Occipital lobe (tissue), 2 donors: Measurements from ENCODE around the gene MBNL1. TPM values are rescaled to one million over a fixed set of nuclear protein-coding genes. Genes with fewer than 3 reads are reported as not detected.

Experiments
- DNase-seq: peaks from one replicate; lab custom pipeline; 2025; lab: John Stamatoyannopoulos, UW
- total RNA-seq: library from RNA; depleted of rRNA; stranded (reverse); fragments of >200 nt; gene quantifications from one replicate; pipeline ENCODE4 v1.2.3, GENCODE V29; 2014

Gene MBNL1
- total RNA-seq, 1 donor from 2014 or later = 68.5 TPM

- DNase-seq = no peak
Observed at GRCh38 chr3:152253514-152253913, 15.2 kb upstream of the MBNL1 start.

DNA sequence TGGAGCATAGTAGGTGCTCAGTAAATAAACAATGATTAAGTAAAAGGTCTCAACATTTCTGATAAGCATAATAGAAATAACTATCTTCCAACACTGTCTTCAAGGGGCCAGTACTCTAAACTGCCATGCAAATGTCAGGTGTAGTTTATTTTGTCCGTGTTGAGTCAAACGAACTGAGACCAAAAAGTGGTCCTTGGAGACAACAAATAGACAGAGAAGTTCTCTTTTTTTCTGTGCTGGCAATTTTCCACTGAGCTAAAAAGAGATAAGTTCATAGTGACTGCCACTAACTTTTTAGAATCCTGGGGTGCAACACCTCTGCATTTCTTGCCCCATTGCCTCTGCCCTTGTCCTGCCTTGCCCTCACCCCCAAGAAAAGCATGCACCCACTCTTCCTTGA, 14.7 kb upstream of the MBNL1 start:
- no peak for DNase-seq

DNA sequence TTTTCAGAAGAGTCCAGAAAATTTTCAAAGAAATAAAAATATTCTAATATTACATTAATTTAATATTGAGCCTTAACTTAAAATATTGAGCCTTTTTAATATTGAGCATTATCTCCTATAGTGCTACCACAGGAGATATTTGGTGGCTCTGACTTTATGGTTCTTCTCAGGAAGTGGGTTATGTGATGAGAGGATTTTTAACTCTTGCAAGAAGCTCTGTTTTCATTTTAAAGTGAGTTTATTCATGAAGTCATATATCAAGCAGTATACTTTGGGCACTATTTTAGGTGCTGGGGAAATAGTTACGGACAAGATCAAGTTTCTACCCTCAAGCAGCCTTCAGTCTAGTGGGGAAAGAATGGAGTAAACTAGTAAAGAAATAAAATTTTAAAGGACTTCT, 13.4 kb upstream of the MBNL1 start:
- no peak for DNase-seq

DNA sequence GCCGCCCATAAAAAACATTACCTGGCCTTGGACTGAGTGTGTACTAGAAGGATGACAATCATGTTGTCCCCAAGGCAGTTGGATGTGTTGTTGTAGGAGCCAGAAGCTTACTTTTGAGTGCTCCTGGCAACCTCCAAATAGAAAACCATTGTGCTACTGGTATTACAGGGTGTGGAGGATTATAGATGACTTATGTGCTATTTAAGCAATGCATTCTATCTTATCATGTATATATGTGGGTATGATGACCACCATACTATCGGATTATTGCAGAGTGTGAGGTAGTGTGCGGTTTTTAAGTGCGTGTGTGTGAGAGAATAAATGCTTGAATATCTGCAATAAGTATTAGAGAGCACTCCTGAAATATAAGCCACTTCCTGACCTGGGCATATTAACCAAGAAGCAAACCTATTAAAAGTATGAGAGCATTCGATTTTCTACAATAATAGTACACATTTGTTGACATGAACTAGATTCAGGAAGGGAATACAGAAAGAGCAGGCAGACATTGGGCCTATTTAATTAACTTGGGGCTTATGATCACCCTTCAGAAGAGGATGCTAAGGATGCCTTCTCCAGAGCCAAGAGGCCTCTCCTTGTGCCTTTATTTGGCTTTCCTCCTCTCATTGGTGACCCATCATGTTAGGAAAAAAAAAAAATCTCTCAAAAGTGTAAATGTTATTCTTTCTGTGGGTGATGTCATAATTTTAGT, 11.7 kb upstream of the MBNL1 start:
- DNase-seq = no peak

DNA sequence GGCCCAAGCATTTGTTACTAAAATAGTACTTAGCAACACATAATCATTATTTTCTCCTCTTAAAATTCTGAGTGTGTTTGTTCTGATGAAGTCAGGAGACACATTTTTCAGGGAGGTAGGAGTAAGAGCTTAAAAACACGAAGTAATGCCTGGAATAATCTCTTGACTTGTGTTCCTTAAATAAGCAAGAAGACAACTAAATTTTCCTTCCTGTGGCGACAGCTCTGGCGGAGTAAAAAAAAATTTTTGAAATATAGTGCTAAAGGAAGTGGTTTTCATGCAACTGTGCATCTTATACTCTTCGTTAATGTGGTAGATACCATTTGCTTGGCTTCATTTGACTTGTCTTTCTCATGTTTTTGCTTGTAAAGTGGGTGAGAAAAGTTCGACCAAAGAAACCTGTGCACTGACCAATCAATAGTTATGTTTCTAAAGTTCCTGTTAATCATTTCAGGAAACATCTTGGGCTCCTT, 11.1 kb upstream of the MBNL1 start:
- no peak for DNase-seq

- no peak for DNase-seq
Observed at GRCh38 chr3:152258448-152259393, 10.0 kb upstream of the MBNL1 start.

DNA sequence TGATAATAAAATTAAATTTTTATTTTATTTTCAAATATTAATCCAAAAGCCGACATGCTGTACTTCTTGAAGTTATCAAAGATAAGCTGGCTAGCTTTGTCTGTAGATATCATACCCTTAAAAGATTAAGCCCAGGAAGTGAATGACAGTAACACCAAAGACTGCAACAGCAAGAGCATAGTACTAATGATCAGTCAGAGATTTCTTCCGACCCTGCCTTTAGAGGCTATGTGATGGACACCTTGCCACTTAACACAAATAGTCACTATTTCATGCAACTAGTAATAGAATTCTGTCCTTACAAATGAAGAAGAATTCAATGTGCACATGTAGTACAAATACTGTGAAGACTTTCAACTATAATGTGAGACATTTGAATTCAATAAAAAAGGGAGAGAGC, 9.3 kb upstream of the MBNL1 start:
- DNase-seq = no peak

- DNase-seq = no peak
Observed at GRCh38 chr3:152260026-152260425, 8.7 kb upstream of the MBNL1 start.

DNA sequence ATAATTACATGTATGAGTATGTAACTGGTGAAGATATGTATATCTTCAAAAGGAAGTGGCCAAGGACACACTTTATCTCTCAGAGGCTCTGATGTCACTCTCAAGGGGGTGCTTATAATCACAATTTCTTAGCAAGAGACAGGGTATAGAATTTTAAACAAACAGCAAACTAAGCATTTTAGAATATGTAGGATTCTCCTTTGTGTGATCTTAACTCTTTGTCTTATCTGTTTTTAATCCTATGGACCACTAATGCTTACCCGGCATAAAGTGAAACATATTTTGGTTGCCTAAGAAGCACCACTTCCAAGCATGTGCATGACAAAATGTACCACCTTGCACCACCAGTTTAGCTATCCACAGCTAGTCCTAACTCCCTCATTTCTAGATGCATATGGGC, 8.2 kb upstream of the MBNL1 start:
- DNase-seq = no peak

GRCh38 chr3:152261329-152261728, 7.4 kb upstream of the MBNL1 start:
- no peak for DNase-seq

DNA sequence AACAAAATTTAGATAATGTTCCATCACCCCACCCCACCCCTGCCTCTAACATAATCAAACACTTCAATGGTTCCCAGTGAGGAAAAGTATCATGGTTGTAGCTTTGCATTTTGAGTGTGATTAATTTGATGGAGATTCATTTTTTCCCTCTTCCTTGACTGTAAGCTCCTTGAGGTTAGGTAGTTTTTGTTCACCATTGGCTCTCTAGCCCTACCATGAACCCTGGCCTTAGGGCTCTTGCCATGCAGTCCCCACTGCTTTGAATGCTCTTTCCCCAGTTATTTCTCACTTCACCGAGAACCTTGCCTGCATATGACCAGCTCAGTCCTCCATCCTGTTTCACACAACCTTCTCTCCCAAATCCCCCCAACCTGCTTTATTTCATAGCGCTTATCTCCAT, 5.0 kb upstream of the MBNL1 start:
- no peak for DNase-seq

DNA sequence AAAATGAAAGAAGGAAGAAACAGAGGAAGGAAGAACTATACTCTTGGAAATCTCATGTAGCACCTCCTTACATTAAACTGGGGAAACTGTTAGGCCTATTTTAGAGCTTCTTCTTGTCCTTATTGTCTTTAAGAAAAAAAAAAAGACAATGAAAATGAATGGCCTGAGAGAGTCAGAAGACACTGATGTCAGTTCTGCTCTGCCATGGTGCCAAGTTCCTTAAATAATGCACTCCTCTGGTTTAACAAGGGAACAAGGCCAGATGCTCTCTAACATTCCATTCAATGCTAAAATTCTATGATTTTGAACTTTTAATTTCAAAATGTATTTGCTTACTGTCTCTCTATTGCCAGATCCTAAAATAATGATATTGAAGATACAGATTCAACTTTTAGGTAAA, 4.4 kb upstream of the MBNL1 start:
- no peak for DNase-seq

DNA sequence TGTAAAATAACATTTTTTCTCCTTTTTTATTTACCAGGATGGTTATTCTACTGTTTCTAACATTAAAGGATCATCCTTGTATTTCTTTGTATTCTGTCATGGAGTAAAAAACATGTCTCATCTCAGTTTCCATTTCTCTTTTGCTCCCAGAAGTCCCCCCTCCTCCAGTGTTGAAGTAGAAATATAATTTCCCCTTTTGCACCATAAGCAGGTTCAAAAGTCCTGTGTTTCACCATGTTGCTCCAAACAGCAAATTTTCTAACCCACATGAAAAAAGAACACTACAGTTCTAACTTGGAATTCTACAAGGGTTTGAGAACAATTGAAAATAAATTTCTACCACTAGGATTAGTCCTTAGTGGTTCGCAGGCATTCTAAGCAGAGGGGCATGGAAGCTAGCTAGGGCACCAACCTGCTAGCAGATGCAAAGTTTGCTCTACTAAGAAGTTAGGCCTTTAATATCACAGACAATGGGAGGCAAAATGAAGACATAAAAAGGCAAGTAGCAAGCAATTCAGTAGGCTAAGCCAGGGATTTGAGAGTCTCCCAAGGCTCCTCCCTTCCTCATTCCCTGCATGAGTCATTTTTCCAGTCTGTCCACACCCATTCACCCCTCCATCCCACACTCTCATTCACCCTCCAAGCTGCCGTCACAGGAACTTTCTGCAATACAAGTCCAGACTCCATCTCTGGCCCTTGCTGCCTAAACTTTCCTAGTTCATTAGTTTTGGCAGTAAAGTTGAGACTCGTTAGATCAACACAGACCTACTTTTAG, 2.3 kb upstream of the MBNL1 start:
- DNase-seq = no peak

- no peak for DNase-seq
Observed at GRCh38 chr3:152267831-152268554, 736 bp upstream of the MBNL1 start.

GRCh38 chr3:152269056-152269830, 514 bp downstream of the MBNL1 start:
- peak; percentile 65 for DNase-seq

GRCh38 chr3:152269831-152270734, 1.4 kb downstream of the MBNL1 start:
- DNase-seq = no peak

DNA sequence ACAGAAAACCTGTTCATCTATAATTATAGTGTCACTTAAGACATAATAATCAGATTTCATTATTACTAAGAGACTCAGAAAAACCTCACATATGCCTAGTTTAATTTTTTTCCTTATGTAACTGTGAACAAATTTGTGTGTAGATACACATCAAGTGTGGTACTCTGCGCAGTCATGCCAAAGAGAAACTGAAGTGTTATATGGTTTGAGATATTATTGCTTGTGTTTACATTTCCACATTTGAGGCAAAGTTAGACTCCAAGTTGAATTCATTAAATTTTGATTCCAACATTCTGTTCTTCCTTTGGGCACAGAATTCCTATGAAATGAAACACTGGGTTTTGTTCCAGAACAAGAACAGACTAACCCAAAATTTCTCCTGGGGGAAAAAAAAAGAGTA, 2.2 kb downstream of the MBNL1 start:
- no peak for DNase-seq

DNA sequence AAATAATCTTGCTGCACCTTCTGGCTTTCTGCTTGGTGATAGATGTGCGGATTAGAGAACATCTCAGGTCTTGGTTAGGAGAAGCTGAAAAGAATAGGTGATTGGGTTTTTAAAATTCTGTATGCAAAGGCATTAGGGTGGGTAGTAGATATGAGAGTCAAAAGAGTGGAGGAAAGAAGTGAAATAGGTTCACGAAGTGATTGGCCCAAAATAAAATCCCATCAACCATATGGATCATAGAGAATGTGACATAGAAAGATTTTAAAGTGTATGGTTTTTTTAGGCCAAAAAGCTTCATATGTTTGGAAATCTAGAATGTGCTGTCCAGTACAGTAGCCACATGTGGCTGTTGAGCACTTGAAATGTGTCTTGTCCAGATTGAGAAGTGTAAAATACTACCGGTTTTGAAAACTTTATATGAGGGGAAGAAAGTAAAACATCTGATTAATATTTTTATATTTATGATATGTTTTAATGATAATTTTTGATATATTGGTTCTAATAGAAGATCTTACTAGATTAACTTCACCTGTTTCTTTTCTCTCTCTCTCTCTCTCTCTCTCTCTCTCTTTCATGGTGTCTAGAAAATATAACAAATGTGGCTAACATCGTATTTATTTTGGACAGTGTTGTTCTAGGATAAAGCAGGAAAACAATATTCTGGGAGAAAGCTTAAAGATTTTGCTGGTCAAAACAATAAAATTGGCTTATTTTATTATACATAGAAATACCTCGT, 2.9 kb downstream of the MBNL1 start:
- no peak for DNase-seq
